MG63 (cell line): Measurements from ENCODE around the gene TBXAS1. TPM values are rescaled to one million over a fixed set of nuclear protein-coding genes. Genes with fewer than 3 reads are reported as not detected.
"Not testable (repeated sequence)": the region's sequence is repeated elsewhere in the genome, so short reads cannot be mapped to it uniquely, and the experiment has no call there.

Source experiments
- DNase-seq: peaks from one replicate; pipeline ENCODE4 v3.0.0-alpha.2; 2020
- H3K27me3 ChIP-seq: fragments of 250-450 bp; sonication (Bioruptor Pico); 2 replicates; pipeline ENCODE4 v1.5.1; 2020; ENCODE audit warnings: mild to moderate bottlenecking, moderate library complexity
- H3K36me3 ChIP-seq: fragments of 250-450 bp; sonication (Bioruptor Pico); 2 replicates; pipeline ENCODE4 v1.5.1; 2020; ENCODE audit warnings: mild to moderate bottlenecking, moderate library complexity
- H3K4me3 ChIP-seq: fragments of 250-450 bp; sonication (Bioruptor Pico); 2 replicates; pipeline ENCODE4 v1.5.1; 2020; ENCODE audit warnings: mild to moderate bottlenecking, moderate library complexity
- H3K9me3 ChIP-seq: fragments of 250-450 bp; sonication (Bioruptor Pico); 2 replicates; pipeline ENCODE4 v1.5.1; 2020; ENCODE audit warnings: mild to moderate bottlenecking, moderate library complexity
- total RNA-seq: library from RNA; depleted of rRNA; stranded (reverse); fragments of >200 nt; shearing (Covaris generic); gene quantifications from 2 replicates; pipeline ENCODE4 v1.2.3, GENCODE V29; 2014; ENCODE audit warnings: low replicate concordance

TBXAS1 gene
- total RNA-seq, 1 experiment from 2014 or later = 0.56 TPM

DNA sequence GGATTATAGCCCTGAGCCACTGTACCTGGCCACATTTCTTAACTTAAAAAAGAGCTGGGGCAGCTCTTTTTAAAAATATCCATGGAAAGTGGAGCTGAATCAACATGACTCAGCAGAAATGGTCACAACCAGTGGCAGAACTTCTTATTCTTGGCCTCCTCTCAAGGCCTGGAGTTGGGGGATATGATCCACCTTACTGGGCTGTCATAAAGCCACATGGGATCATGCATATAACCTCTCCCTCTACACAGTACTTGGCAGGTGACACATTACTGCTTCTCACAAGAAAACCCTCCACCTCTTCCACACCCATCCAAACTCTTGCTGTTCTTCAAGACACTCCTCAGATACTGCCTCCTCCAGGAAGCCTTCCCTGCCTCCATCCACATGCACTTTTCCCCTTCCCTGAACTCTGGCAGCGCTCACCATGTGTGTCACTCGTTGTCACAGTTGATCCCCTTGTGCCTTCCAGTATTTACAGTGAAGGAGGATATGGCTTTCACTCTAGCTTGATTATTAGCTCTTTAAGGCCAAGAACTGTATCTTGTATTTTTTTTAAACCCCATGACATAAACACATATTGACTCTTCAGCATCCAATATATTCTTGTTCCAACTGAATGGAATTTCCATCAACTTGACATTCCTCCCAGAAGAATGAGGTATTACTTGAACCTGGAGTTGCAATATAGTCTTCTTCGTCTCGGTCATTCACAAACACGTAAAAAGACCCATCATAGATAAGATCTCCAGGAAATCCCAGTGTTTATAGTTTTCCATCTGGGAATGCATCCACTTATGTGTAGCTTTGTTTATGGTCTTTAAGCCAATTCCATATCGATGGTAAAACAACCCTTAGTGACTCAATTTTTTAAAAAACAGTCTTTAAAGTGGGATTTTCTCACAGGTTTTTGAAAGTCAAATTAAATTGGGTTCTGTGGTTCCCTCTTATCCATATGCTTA is 85.5 kb downstream of the TBXAS1 start:
- Histone ChIP-seq H3K36me3 (no peaks in the 10 kb centered on the region), H3K4me3 (no peak overlapping the region), H3K9me3 (no peaks in the 10 kb centered on the region), H3K27me3 (no peaks in the 10 kb centered on the region)
- peak; percentile 36 for DNase-seq

- no peaks in the 10 kb centered on the region for H3K36me3 ChIP-seq
- peak; percentile 12 for DNase-seq
- no peaks in the 10 kb centered on the region for H3K9me3 ChIP-seq
- no peaks in the 10 kb centered on the region for H3K27me3 ChIP-seq
- no peak overlapping the region for H3K4me3 ChIP-seq
These were observed 86.3 kb downstream of the TBXAS1 start for GRCh38 chr7:139915268-139915863.

DNA sequence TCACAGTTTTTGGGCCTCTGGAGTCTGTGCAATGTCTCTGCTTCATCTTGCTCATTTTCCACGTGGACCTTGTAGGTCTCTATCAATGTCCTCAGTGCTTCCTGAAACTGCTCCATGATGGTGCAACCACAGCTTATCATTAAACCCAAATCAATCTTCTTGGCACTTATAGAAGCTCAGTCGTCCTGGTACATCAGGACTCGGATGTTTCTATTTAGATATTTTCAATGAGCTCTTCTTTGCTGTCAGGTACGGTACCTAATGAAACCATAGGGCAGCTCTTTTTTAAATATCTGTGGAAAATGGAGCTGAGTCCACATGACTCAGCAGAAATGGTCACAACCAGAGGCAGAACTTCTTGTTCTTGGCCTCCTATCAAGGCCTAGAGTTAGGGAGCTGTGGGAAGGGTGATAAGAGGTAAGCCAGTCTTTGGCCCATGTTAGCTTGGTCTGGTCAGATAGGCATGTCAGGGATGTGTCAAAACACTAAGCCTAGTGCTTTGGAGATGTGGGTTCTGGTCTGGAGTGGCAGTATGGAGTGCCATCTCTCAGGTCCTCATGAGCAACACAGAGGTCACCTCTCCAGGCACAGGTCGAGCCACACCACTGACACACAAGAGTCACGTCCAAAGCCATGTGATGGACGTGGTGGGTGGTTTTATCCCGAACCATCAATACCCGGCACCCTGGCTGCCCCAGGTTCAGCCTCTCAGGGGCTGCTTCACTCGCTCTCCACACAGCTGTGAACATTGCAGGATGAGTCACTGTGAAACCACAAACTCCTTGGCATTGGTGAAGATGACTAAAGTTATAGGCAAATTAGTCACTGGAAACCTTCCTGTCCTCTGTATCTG is 87.0 kb downstream of the TBXAS1 start:
- Histone ChIP-seq H3K27me3 (no peaks in the 10 kb centered on the region), H3K9me3 (no peaks in the 10 kb centered on the region), H3K36me3 (no peaks in the 10 kb centered on the region), H3K4me3 (no peak overlapping the region)
- DNase-seq = peak; percentile 81

DNA sequence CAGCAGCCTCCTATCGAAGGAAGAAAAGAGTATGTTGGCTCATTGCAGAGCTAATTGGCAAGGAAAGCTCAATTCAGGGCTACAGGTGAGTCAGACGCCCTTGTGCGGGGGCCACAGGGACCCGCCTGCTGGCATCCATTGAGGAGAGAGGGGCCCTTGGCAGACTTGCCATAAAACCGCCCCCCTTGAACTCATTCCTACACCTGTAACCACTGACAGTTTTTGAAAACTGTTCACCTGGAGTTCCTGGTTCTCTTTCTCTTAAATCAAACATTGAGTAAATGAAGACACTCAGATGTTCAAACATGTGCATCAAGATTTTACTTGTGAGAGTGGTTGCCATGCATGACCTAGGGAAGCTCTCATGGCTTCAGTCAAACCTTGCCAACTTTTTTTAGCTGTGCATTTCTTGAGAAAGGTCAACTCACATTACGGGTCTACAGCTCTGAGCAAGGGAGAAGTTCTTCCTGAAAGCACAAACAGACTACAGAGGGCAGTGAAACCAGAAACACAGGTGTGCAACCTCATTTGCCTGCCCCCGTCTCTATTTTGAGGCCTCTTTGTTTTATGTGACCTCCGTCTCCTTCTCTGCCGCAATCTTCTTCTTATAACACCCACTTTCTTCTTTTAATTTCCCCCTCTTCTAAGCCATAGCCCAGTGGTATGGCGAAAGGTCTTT is 87.8 kb downstream of the TBXAS1 start:
- no peaks in the 10 kb centered on the region for H3K36me3 ChIP-seq
- DNase-seq = no peak
- no peak overlapping the region for H3K4me3 ChIP-seq
- H3K9me3 ChIP-seq = no peaks in the 10 kb centered on the region
- H3K27me3 ChIP-seq = no peaks in the 10 kb centered on the region

GRCh38 chr7:139917851-139918250 is 88.8 kb downstream of the TBXAS1 start:
- H3K36me3 ChIP-seq = no peaks in the 10 kb centered on the region
- no peak for DNase-seq
- no peak overlapping the region for H3K4me3 ChIP-seq
- no peaks in the 10 kb centered on the region for H3K27me3 ChIP-seq
- no peaks in the 10 kb centered on the region for H3K9me3 ChIP-seq

DNA sequence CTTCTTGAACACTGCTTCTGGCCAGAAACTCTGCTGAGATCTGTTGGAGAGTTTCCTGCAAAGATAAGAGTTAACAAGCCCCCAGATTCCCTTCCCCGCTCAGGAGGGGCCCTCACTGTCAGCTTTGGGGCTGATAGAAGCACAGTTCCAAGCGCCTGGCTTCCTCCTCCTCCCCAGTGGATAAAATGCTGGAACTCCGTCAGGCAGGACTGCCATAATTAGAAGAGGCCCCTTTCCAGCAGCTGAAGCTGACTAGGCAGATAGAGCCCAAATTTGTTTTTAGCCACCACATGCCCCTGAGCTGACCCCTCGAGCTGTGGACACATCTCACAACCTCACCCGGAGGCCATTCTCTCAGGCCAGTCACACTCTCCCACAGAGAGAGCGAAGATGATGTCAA is 89.4 kb downstream of the TBXAS1 start:
- Histone ChIP-seq H3K27me3 (no peaks in the 10 kb centered on the region), H3K9me3 (no peaks in the 10 kb centered on the region), H3K4me3 (no peak overlapping the region), H3K36me3 (no peaks in the 10 kb centered on the region)
- DNase-seq = no peak

- no peak for DNase-seq
- no peak overlapping the region for H3K4me3 ChIP-seq
- no peaks in the 10 kb centered on the region for H3K36me3 ChIP-seq
- no peaks in the 10 kb centered on the region for H3K27me3 ChIP-seq
- H3K9me3 ChIP-seq = no peaks in the 10 kb centered on the region
These were observed 94.0 kb downstream of the TBXAS1 start for GRCh38 chr7:139923090-139923489.

- H3K4me3 ChIP-seq = no peak overlapping the region
- DNase-seq = no peak
These were observed 95.4 kb downstream of the TBXAS1 start for GRCh38 chr7:139924461-139924860.

DNA sequence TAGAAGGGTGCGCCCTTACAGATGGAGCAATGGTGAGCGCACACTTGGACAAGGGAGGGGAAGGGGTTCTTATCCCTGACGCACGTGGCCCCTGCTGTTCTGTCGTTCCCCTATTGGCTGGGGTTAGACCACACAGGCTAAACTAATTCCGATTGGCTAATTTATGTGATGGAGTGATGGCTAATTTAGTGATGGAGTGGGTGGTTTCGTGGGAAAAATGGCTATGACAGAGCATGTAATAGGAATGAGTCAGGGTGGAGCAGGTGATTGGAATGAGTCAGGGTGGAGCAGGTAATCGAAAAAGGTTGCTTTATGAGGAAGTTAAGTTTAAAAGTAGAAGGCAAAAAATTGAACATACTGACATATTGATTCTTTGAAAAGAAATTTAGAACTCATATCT is 100.2 kb downstream of the TBXAS1 start:
- H3K36me3 ChIP-seq, DNase-seq, H3K4me3 ChIP-seq, H3K27me3 ChIP-seq, H3K9me3 ChIP-seq: not testable (repeated sequence)

More at GRCh38 chr7:139924461-139924860, 95.4 kb downstream of the TBXAS1 start:
- no peaks in the 10 kb centered on the region for H3K36me3 ChIP-seq
- H3K9me3 ChIP-seq = no peaks in the 10 kb centered on the region
- H3K27me3 ChIP-seq = no peaks in the 10 kb centered on the region

DNA sequence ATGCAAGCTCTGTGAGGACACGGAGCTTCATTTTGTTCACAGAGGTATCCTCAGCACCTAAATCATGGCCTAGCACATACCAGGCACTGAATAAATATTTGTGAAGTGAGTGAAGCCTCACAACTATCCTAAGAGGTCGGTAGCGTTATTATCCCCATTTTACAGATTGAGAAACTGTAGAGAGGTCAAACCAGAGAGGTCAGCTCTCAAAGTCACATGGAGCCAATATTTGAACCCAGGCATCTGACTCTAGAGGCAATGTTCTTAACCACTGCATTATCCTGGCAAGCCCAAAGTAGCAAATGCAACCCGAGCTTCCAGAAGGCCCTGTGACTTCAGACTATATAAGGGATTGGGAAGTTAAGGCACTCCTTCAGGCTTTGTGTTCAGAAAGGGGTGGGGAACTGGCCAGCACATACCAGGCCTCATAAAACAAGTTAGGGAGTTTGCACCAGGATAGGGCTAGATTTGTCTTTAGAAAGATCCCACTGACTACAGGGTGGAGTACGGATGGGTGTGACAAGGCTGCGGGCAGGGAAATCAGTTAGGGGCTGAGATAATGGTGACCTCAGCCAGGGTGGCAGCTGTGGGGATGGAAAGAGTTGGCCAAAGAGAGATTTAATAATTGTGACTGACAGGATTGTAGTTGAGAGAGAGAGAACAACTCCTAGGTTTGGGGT is 101.4 kb downstream of the TBXAS1 start:
- no peaks in the 10 kb centered on the region for H3K27me3 ChIP-seq
- H3K36me3 ChIP-seq = no peaks in the 10 kb centered on the region
- H3K9me3 ChIP-seq = no peaks in the 10 kb centered on the region
- no peak overlapping the region for H3K4me3 ChIP-seq
- DNase-seq = no peak

DNA sequence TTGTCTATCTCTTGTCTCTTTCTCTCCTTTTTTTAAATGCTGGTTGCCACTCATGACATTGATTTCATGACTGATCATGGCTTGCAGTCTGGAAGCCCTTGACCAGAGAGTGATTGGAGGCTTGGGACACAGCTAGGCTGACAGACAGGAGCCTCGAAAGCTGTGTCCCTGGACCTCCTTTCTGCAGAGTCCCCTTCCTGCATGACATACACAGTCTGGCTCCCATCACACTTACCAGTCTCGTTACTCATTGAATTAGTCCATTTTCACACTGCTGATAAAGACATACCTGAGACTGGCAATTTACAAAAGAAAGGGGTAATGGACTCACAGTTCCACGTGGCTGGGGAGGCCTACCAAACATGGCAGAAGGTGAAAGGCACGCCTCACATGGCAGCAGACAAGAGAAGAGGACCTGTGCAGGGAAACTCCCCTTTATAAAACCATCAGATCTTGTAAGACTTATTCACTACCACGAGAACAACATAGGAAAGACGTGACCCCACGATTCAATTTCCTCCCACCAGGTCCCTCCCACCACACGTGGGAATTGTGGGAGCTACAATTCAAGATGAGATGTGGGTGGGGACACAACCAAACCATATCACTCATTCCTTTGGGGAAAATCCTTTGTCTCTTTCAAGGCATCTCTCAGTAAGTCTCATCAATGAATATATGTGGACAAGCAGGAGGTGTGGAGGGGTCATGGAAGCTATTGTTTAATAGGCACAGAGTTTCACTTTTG is 102.3 kb downstream of the TBXAS1 start:
- no peaks in the 10 kb centered on the region for H3K36me3 ChIP-seq
- no peaks in the 10 kb centered on the region for H3K9me3 ChIP-seq
- H3K27me3 ChIP-seq = no peaks in the 10 kb centered on the region
- no peak overlapping the region for H3K4me3 ChIP-seq
- DNase-seq = no peak

GRCh38 chr7:139932531-139932930 is 103.5 kb downstream of the TBXAS1 start:
- Histone ChIP-seq H3K9me3 (no peaks in the 10 kb centered on the region), H3K36me3 (no peaks in the 10 kb centered on the region), H3K27me3 (no peaks in the 10 kb centered on the region), H3K4me3 (no peak overlapping the region)
- DNase-seq = no peak

- peak; percentile 40 for DNase-seq
- no peak overlapping the region for H3K4me3 ChIP-seq
- no peaks in the 10 kb centered on the region for H3K27me3 ChIP-seq
- H3K36me3 ChIP-seq = no peaks in the 10 kb centered on the region
- no peaks in the 10 kb centered on the region for H3K9me3 ChIP-seq
These were observed 107.8 kb downstream of the TBXAS1 start for GRCh38 chr7:139936760-139937310.

- Histone ChIP-seq H3K4me3 (no peak overlapping the region), H3K36me3 (no peaks in the 10 kb centered on the region), H3K9me3 (no peaks in the 10 kb centered on the region), H3K27me3 (no peaks in the 10 kb centered on the region)
- DNase-seq = no peak
These were observed 108.7 kb downstream of the TBXAS1 start for GRCh38 chr7:139937715-139938114.

DNA sequence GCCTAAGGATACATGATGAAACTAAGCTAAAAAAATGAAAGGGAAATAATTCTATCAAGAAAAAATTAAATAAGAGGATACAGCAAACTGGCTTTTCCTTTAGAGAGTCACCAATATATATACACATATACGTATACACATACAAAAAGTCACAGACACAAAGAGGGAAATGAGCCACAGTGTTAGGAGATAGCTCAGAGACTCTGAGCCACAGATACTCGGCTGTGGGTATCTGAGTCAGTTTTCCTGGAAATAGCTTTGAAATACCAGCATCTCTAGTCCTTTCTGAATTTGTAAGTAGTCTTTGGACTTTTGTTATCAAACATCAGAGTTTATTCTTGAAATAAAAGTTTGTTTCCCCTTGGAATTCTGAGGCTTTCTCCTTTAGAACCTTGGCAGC is 111.8 kb downstream of the TBXAS1 start:
- H3K9me3 ChIP-seq = no peaks in the 10 kb centered on the region
- H3K27me3 ChIP-seq = no peaks in the 10 kb centered on the region
- no peak overlapping the region for H3K4me3 ChIP-seq
- no peaks in the 10 kb centered on the region for H3K36me3 ChIP-seq
- no peak for DNase-seq
